Astrocyte (in vitro differentiated cells and primary cell): Measurements from ENCODE around the gene PHKG2.

Experiments
- EZH2 ChIP-seq: IDR thresholded peaks from 2 replicates; pipeline ENCODE4 v1.6.1; 2012; ENCODE audit warnings: mild to moderate bottlenecking, low read length, inconsistent platforms; ENCODE audit not compliant: insufficient read depth
- TF ChIP-seq, protein P1 (sequence below): IDR thresholded peaks from 2 replicates; pipeline ENCODE4 v1.5.1; 2011; ENCODE audit warnings: low read depth, mild to moderate bottlenecking, inconsistent platforms, low read length, moderate library complexity; ENCODE audit not compliant: insufficient read depth

GRCh38 chr16:30731411-30731810 is 16.8 kb upstream of the PHKG2 start:
- TF ChIP-seq, protein P1, sequence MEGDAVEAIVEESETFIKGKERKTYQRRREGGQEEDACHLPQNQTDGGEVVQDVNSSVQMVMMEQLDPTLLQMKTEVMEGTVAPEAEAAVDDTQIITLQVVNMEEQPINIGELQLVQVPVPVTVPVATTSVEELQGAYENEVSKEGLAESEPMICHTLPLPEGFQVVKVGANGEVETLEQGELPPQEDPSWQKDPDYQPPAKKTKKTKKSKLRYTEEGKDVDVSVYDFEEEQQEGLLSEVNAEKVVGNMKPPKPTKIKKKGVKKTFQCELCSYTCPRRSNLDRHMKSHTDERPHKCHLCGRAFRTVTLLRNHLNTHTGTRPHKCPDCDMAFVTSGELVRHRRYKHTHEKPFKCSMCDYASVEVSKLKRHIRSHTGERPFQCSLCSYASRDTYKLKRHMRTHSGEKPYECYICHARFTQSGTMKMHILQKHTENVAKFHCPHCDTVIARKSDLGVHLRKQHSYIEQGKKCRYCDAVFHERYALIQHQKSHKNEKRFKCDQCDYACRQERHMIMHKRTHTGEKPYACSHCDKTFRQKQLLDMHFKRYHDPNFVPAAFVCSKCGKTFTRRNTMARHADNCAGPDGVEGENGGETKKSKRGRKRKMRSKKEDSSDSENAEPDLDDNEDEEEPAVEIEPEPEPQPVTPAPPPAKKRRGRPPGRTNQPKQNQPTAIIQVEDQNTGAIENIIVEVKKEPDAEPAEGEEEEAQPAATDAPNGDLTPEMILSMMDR: no peak
- no peak for TF ChIP-seq EZH2
